ENCODE measurements around the gene PLN.

Gene PLN

GRCh38 chr6:118542184-118542952 lies 5.7 kb upstream of the PLN start:
- DNase-seq: no peak

GRCh38 chr6:118544105-118544504 lies 4.0 kb upstream of the PLN start:
- DNase-seq: no peak

- DNase-seq: no peak
Measured at GRCh38 chr6:118546164-118546879, 1.8 kb upstream of the PLN start.

- DNase-seq: no peak
Measured at GRCh38 chr6:118546880-118547218, 1.2 kb upstream of the PLN start.

GRCh38 chr6:118548613-118549012 lies 517 bp downstream of the PLN start:
- DNase-seq: no peak

GRCh38 chr6:118551063-118552053 lies 3.3 kb downstream of the PLN start:
- no peak for DNase-seq

GRCh38 chr6:118553132-118553531 lies 5.0 kb downstream of the PLN start:
- DNase-seq: no peak

- DNase-seq: no peak
Measured at GRCh38 chr6:118554698-118555097, 6.6 kb downstream of the PLN start.

- no peak for DNase-seq
Measured at GRCh38 chr6:118558464-118559217, 10.5 kb downstream of the PLN start.

- no peak for DNase-seq
Measured at GRCh38 chr6:118559659-118560058, 11.6 kb downstream of the PLN start.

GRCh38 chr6:118562248-118562647 lies 14.2 kb downstream of the PLN start:
- no peak for DNase-seq

- no peak for DNase-seq
Measured at GRCh38 chr6:118562959-118563358, 14.9 kb downstream of the PLN start.

- no peak for DNase-seq
Measured at GRCh38 chr6:118565311-118565960, 17.3 kb downstream of the PLN start.

- DNase-seq: no peak
Measured at GRCh38 chr6:118567974-118568373, 19.9 kb downstream of the PLN start.

- DNase-seq: no peak
Measured at GRCh38 chr6:118569498-118569897, 21.4 kb downstream of the PLN start.

- no peak for DNase-seq
Measured at GRCh38 chr6:118571121-118571520, 23.0 kb downstream of the PLN start.

- no peak for DNase-seq
Measured at GRCh38 chr6:118574051-118574865, 26.2 kb downstream of the PLN start.

- DNase-seq: no peak
Measured at GRCh38 chr6:118577972-118578371, 29.9 kb downstream of the PLN start.

GRCh38 chr6:118578617-118579016 lies 30.5 kb downstream of the PLN start:
- no peak for DNase-seq

- no peak for DNase-seq
Measured at GRCh38 chr6:118579786-118580185, 31.7 kb downstream of the PLN start.
